Heart left ventricle (tissue), 13 donors: ENCODE results near the gene GATAD2B.

Source experiments
- POLR2A ChIP-seq, 2 donors: fragments of 450-650 bp; IDR thresholded peaks; one replicate each; pipeline ENCODE4 v1.6.1; 2017; ENCODE audit warnings: antibody characterized with exemption in 2 of 2, mild to moderate bottlenecking in 2 of 2, moderate library complexity in 2 of 2
- TF ChIP-seq, protein P1 (sequence below), 12 donors: fragments of 200-600 bp; sonication (generic) in 4 of 12; IDR thresholded peaks; one replicate each; pipeline versions ENCODE4 v1.5.0 to v1.8.0; 2018 to 2022; ENCODE audit warnings: antibody characterized with exemption in 12 of 12, mild to moderate bottlenecking in 5 of 12
- donor health status: ischemic (EF 13 %, LVEDD 7.1; RV severe dilation, severe dysfunction).
- donor health status: DM: no; HTN: yes; CAD: no.
- donor health status: DM: no; HTN: no; CAD: no.
- donor health status: ischemic (EF 25% LVEDD 6.9; RV normal size, moderate dysfunction).
- donor health status: ischemic (EF 25% LVEDD 5.7; RV mildly dilated, moderate dysfunction).
- donor health status: ischemic (EF 35%, LVEDD 5.7; RV mildly dilated, moderate dysfunction).
- donor health status: nonischemic (EF 11% LVEDD 7.7; RV severe dilation, severe dysfunction).
- donor health status: DM: yes; HTN: yes; CAD: no.
- donor health status: PGD.
- donor health status: ischemic (EF 29% LVEDD 5.4; RV normal size, mild dysfunction).
- donor health status: nonischemic (EF 23%, LVEDD 6.1; RV moderate dilation, normal function).

DNA sequence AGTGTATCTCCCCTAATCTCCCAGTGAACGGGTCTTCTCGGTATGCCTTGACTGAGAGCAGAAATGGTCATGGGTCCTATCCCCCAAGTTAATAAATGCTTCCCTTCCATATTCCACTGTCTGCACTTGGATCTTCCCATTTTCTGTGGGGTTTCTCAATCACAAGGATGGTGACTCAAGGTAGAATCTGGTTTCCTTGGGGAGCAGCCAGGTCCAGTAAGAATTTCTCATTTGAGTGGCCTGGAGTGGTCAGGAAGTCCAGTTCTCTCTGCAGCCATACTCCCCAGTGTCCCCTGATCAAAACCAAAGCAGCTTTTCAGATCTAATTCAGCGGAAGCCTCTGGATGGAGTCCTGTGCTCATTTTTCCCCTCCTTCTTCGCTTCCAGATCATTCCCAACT is 162.3 kb downstream of the GATAD2B start:
- TF ChIP-seq, protein P1, sequence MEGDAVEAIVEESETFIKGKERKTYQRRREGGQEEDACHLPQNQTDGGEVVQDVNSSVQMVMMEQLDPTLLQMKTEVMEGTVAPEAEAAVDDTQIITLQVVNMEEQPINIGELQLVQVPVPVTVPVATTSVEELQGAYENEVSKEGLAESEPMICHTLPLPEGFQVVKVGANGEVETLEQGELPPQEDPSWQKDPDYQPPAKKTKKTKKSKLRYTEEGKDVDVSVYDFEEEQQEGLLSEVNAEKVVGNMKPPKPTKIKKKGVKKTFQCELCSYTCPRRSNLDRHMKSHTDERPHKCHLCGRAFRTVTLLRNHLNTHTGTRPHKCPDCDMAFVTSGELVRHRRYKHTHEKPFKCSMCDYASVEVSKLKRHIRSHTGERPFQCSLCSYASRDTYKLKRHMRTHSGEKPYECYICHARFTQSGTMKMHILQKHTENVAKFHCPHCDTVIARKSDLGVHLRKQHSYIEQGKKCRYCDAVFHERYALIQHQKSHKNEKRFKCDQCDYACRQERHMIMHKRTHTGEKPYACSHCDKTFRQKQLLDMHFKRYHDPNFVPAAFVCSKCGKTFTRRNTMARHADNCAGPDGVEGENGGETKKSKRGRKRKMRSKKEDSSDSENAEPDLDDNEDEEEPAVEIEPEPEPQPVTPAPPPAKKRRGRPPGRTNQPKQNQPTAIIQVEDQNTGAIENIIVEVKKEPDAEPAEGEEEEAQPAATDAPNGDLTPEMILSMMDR (IDR thresholded peaks at IDR 0.05) = no peak
- no peak for TF ChIP-seq POLR2A (IDR thresholded peaks at IDR 0.05)
